DOHH2 (cell line): Measurements from ENCODE around the gene PATL1.
A peak's percentile ranks its signal among the peaks of the same experiment; 100 is the strongest.

Source experiments
- H3F3A ChIP-seq: fragments of 200-600 bp; sonication (generic), shearing (Covaris generic); 2 replicates; pipeline ENCODE4 v1.6.0; 2016; ENCODE audit warnings: antibody characterized with exemption, mild to moderate bottlenecking; ENCODE audit not compliant: control insufficient read depth, insufficient read depth
- H3K27ac ChIP-seq: fragments of 200-600 bp; sonication (generic); 2 replicates; pipeline ENCODE4 v1.5.1; 2014; ENCODE audit warnings: low read depth, mild to moderate bottlenecking, low read length, moderate library complexity
- H3K27me3 ChIP-seq: fragments of 200-600 bp; sonication (generic); 2 replicates; pipeline ENCODE4 v1.6.1; 2014; ENCODE audit warnings: mild to moderate bottlenecking, low read length, mixed read lengths; ENCODE audit not compliant: control insufficient read depth
- H3K36me3 ChIP-seq: fragments of 200-600 bp; sonication (generic); 2 replicates; pipeline ENCODE4 v1.6.1; 2014; ENCODE audit warnings: mild to moderate bottlenecking, low read length, moderate library complexity, mixed read lengths; ENCODE audit not compliant: control insufficient read depth
- H3K4me1 ChIP-seq: fragments of 200-600 bp; sonication (generic); 2 replicates; pipeline ENCODE4 v1.6.1; 2014; ENCODE audit warnings: mild to moderate bottlenecking, low read length, mixed read lengths; ENCODE audit not compliant: control insufficient read depth
- H3K4me2 ChIP-seq: fragments of 200-600 bp; sonication (generic); 2 replicates; pipeline ENCODE4 v1.6.0; 2014; ENCODE audit warnings: mild to moderate bottlenecking, low read length, moderate library complexity
- H3K4me3 ChIP-seq: fragments of 200-600 bp; sonication (generic); 2 replicates; pipeline ENCODE4 v1.5.1; 2014; ENCODE audit warnings: mild to moderate bottlenecking, low read length, mixed read lengths
- H3K79me2 ChIP-seq: fragments of 200-600 bp; sonication (generic); 2 replicates; pipeline ENCODE4 v1.6.1; 2014; ENCODE audit warnings: mild to moderate bottlenecking, low read length, mixed read lengths; ENCODE audit not compliant: control insufficient read depth
- H3K9me2 ChIP-seq: fragments of 200-600 bp; sonication (generic); replicated peaks from 2 replicates; pipeline ENCODE4 v1.6.1; 2014; ENCODE audit warnings: mild to moderate bottlenecking, low read length, mixed read lengths; ENCODE audit not compliant: control insufficient read depth
- H3K9me3 ChIP-seq: fragments of 200-600 bp; sonication (generic); 2 replicates; pipeline ENCODE4 v1.6.1; 2014; ENCODE audit warnings: antibody characterized with exemption, low read length, mixed read lengths; ENCODE audit not compliant: control insufficient read depth, insufficient read depth
- H4K20me1 ChIP-seq: fragments of 200-600 bp; sonication (generic); 2 replicates; pipeline ENCODE4 v1.6.0; 2014; ENCODE audit warnings: low read depth, mild to moderate bottlenecking, antibody characterized with exemption, low read length, moderate library complexity; ENCODE audit not compliant: control insufficient read depth, insufficient read depth
- EZH2phosphoT487 ChIP-seq: fragments of 200-600 bp; sonication (generic); IDR thresholded peaks from 2 replicates; pipeline ENCODE4 v1.6.1; 2017; ENCODE audit warnings: borderline replicate concordance, mild to moderate bottlenecking, antibody characterized with exemption, low read length, moderate library complexity, mixed read lengths
- TF ChIP-seq, protein P1 (sequence below): fragments of 200-600 bp; sonication (generic); IDR thresholded peaks from one replicate; pipeline ENCODE4 v1.5.1; 2014; ENCODE audit warnings: antibody characterized with exemption, mild to moderate bottlenecking, low read depth, low read length; ENCODE audit not compliant: poor library complexity, severe bottlenecking

The PATL1 gene

DNA sequence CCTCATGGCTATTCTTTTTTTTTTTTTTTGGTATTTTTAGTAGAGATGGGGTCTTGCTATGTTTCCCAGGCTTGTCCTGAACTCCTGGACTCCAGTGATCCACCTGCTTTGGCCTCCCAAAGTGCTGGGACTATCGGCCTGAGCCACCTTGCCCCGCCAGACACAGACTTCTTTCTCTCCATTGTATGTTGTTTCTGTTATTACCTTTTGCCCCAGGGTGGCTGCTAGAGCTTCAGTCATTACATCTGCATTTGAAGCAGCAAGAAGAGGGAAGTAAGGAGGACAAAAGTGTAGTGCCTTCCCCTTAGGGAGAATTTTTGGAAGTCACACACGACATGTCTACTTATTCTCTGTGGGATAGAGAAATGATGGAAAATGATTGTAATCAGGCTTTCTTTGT is 43.1 kb downstream of the PATL1 start:
- Histone ChIP-seq H3K4me2 (no peak overlapping the region), H3K9me2 (no peaks in the 10 kb centered on the region), H3K36me3 (no peaks in the 10 kb centered on the region), H3K4me1 (peaks cover 8% of the 10 kb centered on the region), H3K4me3 (no peak overlapping the region), H3F3A (no peaks in the 10 kb centered on the region; the same call in 1 of the 2 replicates), H4K20me1 (no peaks in the 10 kb centered on the region), H3K27ac (no peak overlapping the region), H3K9me3 (no peaks in the 10 kb centered on the region), H3K79me2 (no peaks in the 10 kb centered on the region), H3K27me3 (no peaks in the 10 kb centered on the region)
- TF ChIP-seq, protein P1, sequence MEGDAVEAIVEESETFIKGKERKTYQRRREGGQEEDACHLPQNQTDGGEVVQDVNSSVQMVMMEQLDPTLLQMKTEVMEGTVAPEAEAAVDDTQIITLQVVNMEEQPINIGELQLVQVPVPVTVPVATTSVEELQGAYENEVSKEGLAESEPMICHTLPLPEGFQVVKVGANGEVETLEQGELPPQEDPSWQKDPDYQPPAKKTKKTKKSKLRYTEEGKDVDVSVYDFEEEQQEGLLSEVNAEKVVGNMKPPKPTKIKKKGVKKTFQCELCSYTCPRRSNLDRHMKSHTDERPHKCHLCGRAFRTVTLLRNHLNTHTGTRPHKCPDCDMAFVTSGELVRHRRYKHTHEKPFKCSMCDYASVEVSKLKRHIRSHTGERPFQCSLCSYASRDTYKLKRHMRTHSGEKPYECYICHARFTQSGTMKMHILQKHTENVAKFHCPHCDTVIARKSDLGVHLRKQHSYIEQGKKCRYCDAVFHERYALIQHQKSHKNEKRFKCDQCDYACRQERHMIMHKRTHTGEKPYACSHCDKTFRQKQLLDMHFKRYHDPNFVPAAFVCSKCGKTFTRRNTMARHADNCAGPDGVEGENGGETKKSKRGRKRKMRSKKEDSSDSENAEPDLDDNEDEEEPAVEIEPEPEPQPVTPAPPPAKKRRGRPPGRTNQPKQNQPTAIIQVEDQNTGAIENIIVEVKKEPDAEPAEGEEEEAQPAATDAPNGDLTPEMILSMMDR, result no peak
- TF ChIP-seq EZH2phosphoT487, result no peak

DNA sequence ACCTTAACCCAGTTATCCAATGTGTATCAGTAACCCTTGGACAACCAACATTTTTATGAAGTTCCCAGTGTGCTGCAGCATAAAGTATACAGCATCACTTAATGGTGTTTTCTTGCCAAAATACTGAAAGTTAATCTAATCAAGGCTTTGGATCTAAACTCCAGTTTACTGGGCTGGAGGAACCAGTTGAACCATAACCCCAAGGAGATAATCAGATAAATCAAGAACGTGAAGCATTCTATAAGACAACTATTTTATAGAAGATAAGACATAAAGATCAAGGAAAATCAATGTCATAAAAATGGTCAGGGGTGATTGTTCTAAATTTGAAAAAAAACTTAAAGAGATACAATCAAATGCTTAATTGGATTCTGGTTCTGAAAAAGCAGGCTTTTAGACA is 51.0 kb downstream of the PATL1 start:
- no peak for TF ChIP-seq EZH2phosphoT487
- TF ChIP-seq, protein P1, result no peak
- Histone ChIP-seq H3K9me3 (no peaks in the 10 kb centered on the region), H3F3A (no peaks in the 10 kb centered on the region), H3K27me3 (no peaks in the 10 kb centered on the region), H3K4me1 (peaks cover 29% of the 10 kb centered on the region), H4K20me1 (peaks cover 17% of the 10 kb centered on the region), H3K9me2 (no peaks in the 10 kb centered on the region), H3K36me3 (peaks cover 16% of the 10 kb centered on the region), H3K79me2 (peaks cover 24% of the 10 kb centered on the region), H3K4me3 (no peak overlapping the region), H3K4me2 (no peak overlapping the region), H3K27ac (no peak overlapping the region)

GRCh38 chr11:59616396-59616982 is 52.3 kb downstream of the PATL1 start:
- no peak for TF ChIP-seq EZH2phosphoT487
- TF ChIP-seq, protein P1, result no peak
- Histone ChIP-seq H3K36me3 (peaks cover 29% of the 10 kb centered on the region), H3K4me3 (peak overlapping the region; percentile 72), H3K9me3 (no peaks in the 10 kb centered on the region), H3K4me1 (peaks cover 40% of the 10 kb centered on the region), H3K27me3 (no peaks in the 10 kb centered on the region), H3K9me2 (no peaks in the 10 kb centered on the region), H3K4me2 (peak overlapping the region; percentile 77), H4K20me1 (peaks cover 21% of the 10 kb centered on the region), H3K27ac (peak overlapping the region; percentile 43), H3F3A (no peaks in the 10 kb centered on the region), H3K79me2 (peaks cover 37% of the 10 kb centered on the region)
